Small intestine (tissue), 7 donors: ENCODE data around the gene AMY2B. TPM values are rescaled to one million over a fixed set of nuclear protein-coding genes. Genes with fewer than 3 reads are reported as not detected.
"Not testable (repeated sequence)": the region's sequence is repeated elsewhere in the genome, so short reads cannot be mapped to it uniquely, and the experiment has no call there.

Source experiments
- DNase-seq, 2 donors: peaks; one replicate each; pipeline versions ENCODE4 v3.0.0 to v3.0.0-alpha.2; 2013
- FAIRE-seq: peaks from 2 replicates; lab custom pipeline; 2012; peaks lifted over from hg19 to GRCh38; lab: Jason Lieb, UNC
- H3K27ac ChIP-seq, 3 donors: one replicate each; pipeline ENCODE4 v1.5.1; 2013; ENCODE audit warnings: low read length in 2 of 3, mild to moderate bottlenecking in 2 of 3, control low read depth in 1 of 3, inconsistent platforms in 1 of 3, low read depth in 1 of 3, moderate library complexity in 1 of 3
- H3K27me3 ChIP-seq, 3 donors: one replicate each; pipeline ENCODE4 v1.6.1; 2013; ENCODE audit warnings: low read length in 3 of 3, inconsistent platforms in 1 of 3; ENCODE audit not compliant: control insufficient read depth in 3 of 3, insufficient read depth in 3 of 3
- H3K36me3 ChIP-seq, 3 donors: one replicate each; pipeline ENCODE4 v1.6.1; 2013; ENCODE audit warnings: low read length in 3 of 3, inconsistent platforms in 1 of 3, low read depth in 1 of 3, mild to moderate bottlenecking in 1 of 3, moderate library complexity in 1 of 3; ENCODE audit not compliant: control insufficient read depth in 3 of 3, insufficient read depth in 2 of 3
- H3K4me1 ChIP-seq, 3 donors: one replicate each; pipeline ENCODE4 v1.6.1; 2013; ENCODE audit warnings: low read length in 2 of 3, inconsistent platforms in 1 of 3, low read depth in 1 of 3, mild to moderate bottlenecking in 1 of 3, moderate library complexity in 1 of 3; ENCODE audit not compliant: control insufficient read depth in 3 of 3, insufficient read depth in 2 of 3
- H3K4me3 ChIP-seq, 3 donors: one replicate each; pipeline ENCODE4 v1.5.1; 2013; ENCODE audit warnings: low read length in 3 of 3, control low read depth in 1 of 3, inconsistent platforms in 1 of 3, low read depth in 1 of 3, mild to moderate bottlenecking in 1 of 3, moderate library complexity in 1 of 3
- H3K9me3 ChIP-seq, 2 donors: one replicate each; pipeline ENCODE4 v1.6.1; 2013; ENCODE audit warnings: low read depth in 1 of 2, low read length in 1 of 2; ENCODE audit not compliant: control insufficient read depth in 2 of 2, insufficient read depth in 1 of 2
- WGBS, 3 donors: extraction: QIAGEN DNeasy Blood & Tissue Kit; methylation state at CpG; one replicate each; pipeline ENCODE4 v1.1.7; 2013; 5-methylcytosine and 5-hydroxymethylcytosine counted together
- polyA plus RNA-seq, 4 donors: library from polyadenylated mRNA; stranded (reverse) in 3 of 4; unstranded in 1 of 4; fragments of 200-250 nt in 3 of 4; fragments of 120-200 nt in 1 of 4; gene quantifications; one replicate each; pipeline versions ENCODE4 v1.2.1 to v1.2.3, GENCODE V29; 2013
- donor health status: healthy with polysubstance abuse.
- donor health status: control.
- donor health status: control.
- donor health status: Bipolar disorder and iron deficiency.
- donor health status: healthy.

The AMY2B gene
- polyA plus RNA-seq, 4 donors, result 5.7 to 33.3 (median 24.0) TPM

DNA sequence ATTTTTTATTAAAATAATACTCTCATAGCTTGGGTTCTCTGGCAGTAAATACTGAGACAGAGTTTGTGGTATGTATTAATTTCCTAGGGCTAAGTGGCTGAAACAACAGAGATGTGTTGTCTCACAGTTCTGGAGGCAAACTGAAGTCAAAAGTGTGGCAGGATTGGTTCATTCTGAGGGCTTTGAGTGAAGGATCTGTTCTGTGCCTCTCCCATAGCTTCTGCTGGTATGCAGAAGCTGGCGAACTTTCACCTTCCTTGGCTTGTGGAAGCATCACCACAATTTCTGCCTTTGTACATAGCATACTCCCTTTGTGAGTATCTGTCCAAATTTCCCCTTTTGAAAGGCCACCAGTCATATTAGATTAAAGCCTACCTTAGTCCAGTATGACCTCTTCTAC, 24.9 kb upstream of the AMY2B start:
- no peak overlapping the region for H3K4me3 ChIP-seq
- peaks cover 6 to 18% (median 10%) of the 10 kb centered on the region in 3 donors for H3K36me3 ChIP-seq
- H3K9me3 ChIP-seq, result no peaks in the 10 kb centered on the region
- DNase-seq, result no peak
- no peak overlapping the region for H3K27ac ChIP-seq
- 95 to 100% (median 100%) methylated on average over 1 of the region's 1 CpG for WGBS, 3 donors
- no peaks in the 10 kb centered on the region for H3K27me3 ChIP-seq
- no peaks in the 10 kb centered on the region for H3K4me1 ChIP-seq
- no peak for FAIRE-seq

DNA sequence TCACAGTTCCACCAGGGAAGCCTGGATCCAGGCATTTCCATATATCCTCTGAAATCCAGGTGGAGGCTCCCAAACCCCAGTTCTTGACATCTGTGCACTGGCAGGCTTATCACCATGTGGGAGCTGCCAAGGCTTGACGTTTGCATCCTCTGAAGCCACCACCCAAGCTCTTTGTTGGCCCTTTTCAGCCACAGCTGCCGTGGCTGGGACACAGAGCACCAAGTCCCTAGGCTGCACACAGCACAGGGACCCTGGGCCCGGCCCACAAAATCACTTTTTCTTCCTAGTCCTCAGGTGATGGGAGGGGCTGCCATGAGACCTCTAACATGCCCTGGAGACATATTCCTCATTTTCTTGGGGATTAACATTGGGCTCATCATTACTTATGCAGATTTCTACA, 23.5 kb upstream of the AMY2B start:
- FAIRE-seq, result no peak

DNA sequence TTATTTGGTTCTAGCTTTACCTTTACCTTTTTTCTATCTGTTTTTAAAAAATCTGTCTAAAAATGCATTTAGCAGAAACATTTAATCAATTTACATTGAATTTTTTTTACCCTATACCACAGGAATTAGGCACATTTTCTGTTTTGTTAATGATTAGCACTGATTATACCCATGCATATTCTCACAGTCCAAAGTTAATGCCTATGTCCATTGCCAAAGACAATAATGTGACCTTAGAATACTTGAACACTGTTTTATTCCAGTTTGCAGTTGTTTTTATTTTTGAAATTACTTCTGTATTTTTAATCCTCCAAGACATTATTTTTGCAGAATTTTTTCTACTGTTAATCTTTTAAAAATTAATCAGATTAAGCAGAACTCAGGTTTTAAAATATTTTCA, 11.0 kb upstream of the AMY2B start:
- no peak overlapping the region for H3K27ac ChIP-seq
- DNase-seq, result peak in 1 of 2 donors; percentile 24
- no peaks in the 10 kb centered on the region for H3K4me1 ChIP-seq

More for the DNA sequence above, 23.5 kb upstream of the AMY2B start:
- DNase-seq, result no peak
- H3K36me3 ChIP-seq, result peaks cover 6 to 22% (median 16%) of the 10 kb centered on the region in 3 donors
- no peaks in the 10 kb centered on the region for H3K4me1 ChIP-seq
- no peaks in the 10 kb centered on the region for H3K27me3 ChIP-seq
- no peak overlapping the region for H3K4me3 ChIP-seq
- 93 to 96% (median 95%) methylated on average over 3 of the region's 3 CpGs for WGBS, 3 donors
- H3K9me3 ChIP-seq, result no peaks in the 10 kb centered on the region
- H3K27ac ChIP-seq, result no peak overlapping the region

DNA sequence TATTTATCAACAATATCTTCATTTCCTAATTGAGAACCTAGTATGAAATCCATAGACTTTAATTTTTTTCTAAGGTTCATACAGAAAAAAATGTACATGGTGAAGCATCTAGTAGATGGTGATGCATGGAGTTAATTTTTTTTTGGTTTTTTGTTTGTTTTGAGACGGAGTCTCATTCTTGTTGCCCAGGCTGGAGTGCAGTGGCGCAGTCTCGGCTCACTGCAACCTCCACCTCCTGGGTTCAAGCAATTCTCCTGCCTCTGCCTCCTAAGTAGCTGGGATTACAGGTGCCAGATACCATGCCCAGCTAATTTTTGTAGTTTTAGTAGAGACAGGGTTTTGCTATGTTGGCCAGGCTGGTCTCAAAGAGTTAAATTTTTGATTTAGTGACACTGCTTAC, 10.3 kb upstream of the AMY2B start:
- not testable (repeated sequence) for H3K27me3 ChIP-seq, H3K9me3 ChIP-seq, DNase-seq, H3K27ac ChIP-seq, FAIRE-seq, H3K4me1 ChIP-seq, H3K4me3 ChIP-seq, H3K36me3 ChIP-seq
- WGBS, 3 donors, result 79 to 90% (median 83%) methylated on average over 3 of the region's 3 CpGs

More for the DNA sequence above, 11.0 kb upstream of the AMY2B start:
- H3K4me3 ChIP-seq, result no peak overlapping the region
- H3K27me3 ChIP-seq, result no peaks in the 10 kb centered on the region
- H3K36me3 ChIP-seq, result peaks cover 0 to 4% (median 2%) of the 10 kb centered on the region in 3 donors
- FAIRE-seq, result no peak
- H3K9me3 ChIP-seq, result no peaks in the 10 kb centered on the region

DNA sequence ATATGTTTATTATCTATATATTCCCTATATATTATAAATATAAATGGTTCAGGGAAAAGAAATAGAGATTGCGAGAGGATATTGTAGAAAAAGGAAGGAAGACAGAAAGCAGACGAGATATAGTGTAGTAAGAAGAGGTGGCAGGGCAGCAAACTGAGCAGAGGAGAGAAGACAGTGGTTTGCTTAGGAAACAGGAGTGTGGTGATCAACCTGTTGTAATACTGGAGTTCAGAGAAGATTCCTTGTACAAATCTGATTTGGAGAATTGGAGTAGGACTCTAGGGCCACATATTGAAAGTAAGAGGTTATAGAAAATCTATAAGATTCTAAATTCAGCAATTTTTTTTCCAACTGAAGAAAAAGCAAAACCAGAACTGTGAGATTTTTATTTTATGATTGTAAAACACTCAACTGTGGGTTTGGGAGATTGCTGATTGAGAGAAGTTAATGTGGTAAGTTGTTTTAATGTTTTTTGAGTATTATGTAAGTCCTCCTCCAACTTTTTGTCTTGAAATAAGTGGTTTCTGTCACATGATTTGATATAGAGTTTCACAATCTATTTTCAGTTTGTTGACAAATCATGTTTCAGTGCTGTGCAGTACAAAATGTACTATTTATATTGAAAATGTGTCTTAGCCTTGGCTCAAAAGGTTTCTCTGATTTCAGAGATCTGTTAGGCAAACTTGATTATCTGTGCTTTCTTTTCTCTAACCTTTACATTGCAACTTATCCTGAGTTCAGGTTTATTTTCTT, 9.6 kb upstream of the AMY2B start:
- 75 to 88% (median 77%) methylated on average over 2 of the region's 2 CpGs for WGBS, 3 donors
- peak; percentile 59 for FAIRE-seq
- no peak overlapping the region for H3K4me3 ChIP-seq
- peak overlapping the region in 1 of 3 donors; percentile 41 for H3K27ac ChIP-seq
- H3K36me3 ChIP-seq, result peaks cover 0 to 4% (median 0%) of the 10 kb centered on the region in 3 donors
- DNase-seq, result no peak
- H3K4me1 ChIP-seq, result no peaks in the 10 kb centered on the region
- no peaks in the 10 kb centered on the region for H3K27me3 ChIP-seq
- H3K9me3 ChIP-seq, result no peaks in the 10 kb centered on the region

DNA sequence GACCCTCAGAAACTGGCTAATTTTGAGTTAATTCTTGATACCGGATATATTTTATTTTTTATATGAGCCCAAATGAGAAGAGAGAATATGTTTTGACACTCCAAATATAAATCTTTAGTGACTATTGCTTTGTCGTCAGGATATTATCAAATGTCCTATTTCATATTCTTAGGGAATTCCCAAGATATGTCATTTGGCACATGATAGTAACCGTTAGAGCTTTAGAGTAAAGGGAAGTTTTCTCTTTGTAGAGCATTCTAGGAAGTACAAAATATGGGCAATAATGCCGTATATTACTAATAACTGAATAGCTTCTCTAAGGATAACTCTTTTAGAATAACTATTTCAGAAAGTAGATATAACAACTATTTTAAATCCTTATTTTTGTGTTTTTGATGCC, 8.3 kb upstream of the AMY2B start:
- 86 to 91% (median 87%) methylated on average over 4 of the region's 4 CpGs for WGBS, 3 donors
- FAIRE-seq (no peak), DNase-seq (no peak)
- Histone ChIP-seq H3K9me3 (no peaks in the 10 kb centered on the region), H3K27ac (no peak overlapping the region), H3K4me1 (no peaks in the 10 kb centered on the region), H3K27me3 (no peaks in the 10 kb centered on the region), H3K4me3 (no peak overlapping the region), H3K36me3 (no peaks in the 10 kb centered on the region)

DNA sequence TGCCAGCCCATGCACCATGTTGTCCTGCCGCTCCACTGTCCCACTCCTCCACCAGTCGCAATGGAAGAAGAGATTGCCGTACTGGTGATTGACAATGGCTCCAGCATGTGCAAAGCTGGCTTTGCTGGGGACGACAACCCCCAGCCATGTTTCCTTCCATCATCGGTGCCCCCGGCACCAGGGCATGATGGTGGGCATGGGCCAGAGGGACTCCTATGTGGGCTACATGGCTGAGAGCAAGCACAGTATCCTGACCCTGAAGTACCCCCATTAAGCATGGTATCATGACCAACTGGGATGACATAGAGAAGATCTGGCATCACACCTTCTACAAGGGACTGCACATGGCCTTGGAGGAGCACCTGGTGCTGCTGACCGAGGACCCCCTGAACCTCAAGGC, 1.9 kb upstream of the AMY2B start:
- H3K36me3 ChIP-seq, result peaks cover 0 to 5% (median 0%) of the 10 kb centered on the region in 3 donors
- H3K27me3 ChIP-seq, result no peaks in the 10 kb centered on the region
- no peak overlapping the region for H3K4me3 ChIP-seq
- DNase-seq (no peak), FAIRE-seq (no peak)
- no peak overlapping the region for H3K27ac ChIP-seq
- 93 to 98% (median 96%) methylated on average over 7 of the region's 7 CpGs for WGBS, 3 donors
- peaks cover 0 to 4% of the 10 kb centered on the region in 2 donors for H3K9me3 ChIP-seq
- H3K4me1 ChIP-seq, result no peaks in the 10 kb centered on the region

DNA sequence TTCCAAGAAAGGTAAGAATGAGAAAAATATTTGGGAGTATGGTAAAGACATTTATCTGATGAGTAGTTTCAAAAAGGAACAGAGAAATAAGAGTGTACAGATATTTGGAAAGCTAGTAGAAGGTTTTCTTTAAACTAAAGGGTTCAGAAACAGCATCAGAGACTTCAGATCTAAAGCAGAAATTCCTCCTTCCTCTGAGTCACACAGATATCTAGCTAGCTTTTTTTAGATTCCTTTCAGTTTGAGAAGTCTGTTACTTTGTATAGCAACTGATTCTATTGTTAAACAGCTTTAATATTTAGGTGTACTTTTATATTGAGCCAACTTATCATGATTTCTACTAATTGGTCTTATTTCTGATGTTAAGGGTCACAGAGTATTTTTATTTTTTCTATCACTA, 4.7 kb downstream of the AMY2B start:
- DNase-seq (no peak), FAIRE-seq (no peak)
- Histone ChIP-seq H3K4me3 (no peak overlapping the region), H3K4me1 (no peaks in the 10 kb centered on the region), H3K9me3 (no peaks in the 10 kb centered on the region), H3K36me3 (no peaks in the 10 kb centered on the region), H3K27ac (no peak overlapping the region), H3K27me3 (no peaks in the 10 kb centered on the region)

DNA sequence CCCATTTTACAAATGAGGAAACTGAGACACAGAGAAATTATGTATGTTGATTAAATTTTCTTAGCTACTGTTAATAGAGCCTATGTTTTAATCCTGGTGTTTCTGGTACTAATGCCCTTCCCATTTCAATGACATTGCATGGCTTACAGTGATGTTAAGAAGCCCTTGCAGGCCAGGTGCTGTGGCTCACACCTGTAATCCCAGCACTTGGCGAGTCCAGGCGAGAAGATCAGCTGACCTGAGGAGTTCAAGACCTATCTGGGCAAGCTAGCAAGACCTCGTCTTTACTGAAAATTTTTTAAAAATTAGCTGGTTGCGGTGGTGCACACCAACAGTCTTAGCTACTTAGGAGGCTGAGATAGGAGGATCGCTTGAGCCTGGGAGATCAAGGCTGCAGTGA, 5.4 kb downstream of the AMY2B start:
- 91 to 98% (median 96%) methylated on average over 3 to 4 of the region's 5 CpGs for WGBS, 3 donors
- H3K27ac ChIP-seq, H3K9me3 ChIP-seq, DNase-seq, H3K4me1 ChIP-seq, H3K27me3 ChIP-seq, H3K4me3 ChIP-seq, H3K36me3 ChIP-seq, FAIRE-seq: not testable (repeated sequence)
